Kidney epithelial cell (primary cell): ENCODE results near the gene GBP4. TPM values are rescaled to one million over a fixed set of nuclear protein-coding genes. Genes with fewer than 3 reads are reported as not detected.

Experiments used
- DNase-seq: peaks from one replicate; pipeline ENCODE4 v3.0.0-alpha.2; 2010; ENCODE audit warnings: low read depth
- H3K27me3 ChIP-seq: 2 replicates; pipeline ENCODE4 v1.6.0; 2011; ENCODE audit warnings: low read length; ENCODE audit not compliant: control insufficient read depth, insufficient read depth
- H3K36me3 ChIP-seq: 2 replicates; pipeline ENCODE4 v1.5.1; 2011; ENCODE audit warnings: low read length; ENCODE audit not compliant: control insufficient read depth, insufficient read depth
- H3K4me3 ChIP-seq: 2 replicates; pipeline ENCODE4 v1.5.1; 2011; ENCODE audit warnings: low read depth, mild to moderate bottlenecking, control low read depth, low read length
- total RNA-seq: library from RNA; depleted of rRNA; stranded (reverse); fragments of >200 nt; gene quantifications from 2 replicates; pipeline ENCODE4 v1.2.3, GENCODE V29; 2015
- TF ChIP-seq, protein P1 (sequence below): IDR thresholded peaks from 2 replicates; pipeline ENCODE4 v1.5.1; 2011; ENCODE audit warnings: mild to moderate bottlenecking, moderate library complexity, low read length, control low read depth, inconsistent platforms; ENCODE audit not compliant: insufficient read depth, poor library complexity, severe bottlenecking

The GBP4 gene
- total RNA-seq, 1 donor from 2014 or later, result 0.50 TPM

DNA sequence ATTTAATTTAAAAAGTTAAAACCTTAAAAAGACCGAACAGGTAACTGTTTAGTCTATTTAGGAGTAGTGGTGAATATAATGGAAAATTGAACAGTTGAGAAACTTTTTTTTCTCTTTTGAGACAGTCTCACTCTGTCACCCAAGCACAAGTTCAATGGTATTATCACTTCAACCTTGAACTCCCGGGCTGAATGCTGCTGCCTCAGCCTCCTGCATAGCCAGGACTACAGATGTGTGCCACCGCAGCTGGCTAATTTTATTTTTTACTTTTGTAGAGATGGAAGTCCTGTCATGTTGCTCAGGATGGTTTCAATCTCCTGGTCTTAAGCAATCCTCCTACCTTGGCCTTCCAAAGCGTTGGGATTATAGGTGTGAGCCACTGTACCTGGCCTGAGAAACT lies 56.6 kb downstream of the GBP4 start:
- H3K4me3 ChIP-seq, result no peak overlapping the region
- no peaks in the 10 kb centered on the region for H3K36me3 ChIP-seq
- no peaks in the 10 kb centered on the region for H3K27me3 ChIP-seq
- TF ChIP-seq, protein P1, sequence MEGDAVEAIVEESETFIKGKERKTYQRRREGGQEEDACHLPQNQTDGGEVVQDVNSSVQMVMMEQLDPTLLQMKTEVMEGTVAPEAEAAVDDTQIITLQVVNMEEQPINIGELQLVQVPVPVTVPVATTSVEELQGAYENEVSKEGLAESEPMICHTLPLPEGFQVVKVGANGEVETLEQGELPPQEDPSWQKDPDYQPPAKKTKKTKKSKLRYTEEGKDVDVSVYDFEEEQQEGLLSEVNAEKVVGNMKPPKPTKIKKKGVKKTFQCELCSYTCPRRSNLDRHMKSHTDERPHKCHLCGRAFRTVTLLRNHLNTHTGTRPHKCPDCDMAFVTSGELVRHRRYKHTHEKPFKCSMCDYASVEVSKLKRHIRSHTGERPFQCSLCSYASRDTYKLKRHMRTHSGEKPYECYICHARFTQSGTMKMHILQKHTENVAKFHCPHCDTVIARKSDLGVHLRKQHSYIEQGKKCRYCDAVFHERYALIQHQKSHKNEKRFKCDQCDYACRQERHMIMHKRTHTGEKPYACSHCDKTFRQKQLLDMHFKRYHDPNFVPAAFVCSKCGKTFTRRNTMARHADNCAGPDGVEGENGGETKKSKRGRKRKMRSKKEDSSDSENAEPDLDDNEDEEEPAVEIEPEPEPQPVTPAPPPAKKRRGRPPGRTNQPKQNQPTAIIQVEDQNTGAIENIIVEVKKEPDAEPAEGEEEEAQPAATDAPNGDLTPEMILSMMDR, result no peak
- no peak for DNase-seq

DNA sequence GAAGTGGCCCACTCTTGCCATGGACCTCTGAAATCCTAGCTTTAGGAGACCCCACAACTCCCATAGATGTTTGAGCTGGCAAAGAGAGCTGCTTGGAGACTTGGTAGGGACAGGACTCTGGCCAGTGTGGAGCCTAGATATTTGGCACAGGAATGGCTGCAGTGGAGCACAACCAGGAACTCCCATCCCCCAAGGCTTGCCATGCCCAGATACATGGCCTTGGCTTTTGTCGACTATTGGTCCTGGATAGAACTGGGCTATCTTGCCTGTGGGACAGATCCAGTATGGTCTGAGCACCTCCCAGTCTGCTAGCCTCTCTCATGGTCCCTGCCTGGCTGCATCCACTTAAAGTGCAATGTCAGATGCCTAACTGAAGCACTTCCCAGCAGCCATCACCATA lies 65.0 kb downstream of the GBP4 start:
- no peak for DNase-seq
- Histone ChIP-seq H3K27me3 (no peaks in the 10 kb centered on the region), H3K36me3 (no peaks in the 10 kb centered on the region), H3K4me3 (no peak overlapping the region)
- TF ChIP-seq, protein P1, result no peak

Other genes with a start within 250 kb of the GBP4 start
- gene KYAT3, start 206.3 kb downstream of the GBP4 start, total RNA-seq, result 36.4 and 43.7 TPM in 2 replicates
- gene RBMXL1, start 206.3 kb downstream of the GBP4 start, total RNA-seq, result 6.6 and 9.5 TPM in 2 replicates
- gene GBP3, start 176.1 kb downstream of the GBP4 start, total RNA-seq, result 28.5 and 39.4 TPM in 2 replicates
- 20.4 and 29.0 TPM in 2 replicates for gene GBP1, start 133.7 kb downstream of the GBP4 start, total RNA-seq
- gene GBP2, start 72.8 kb downstream of the GBP4 start, total RNA-seq, result 2.2 and 2.7 TPM in 2 replicates
- not detected in 2 replicates for gene GBP7, start 22.9 kb downstream of the GBP4 start, total RNA-seq
- 0.33 TPM in 1 of 2 replicates, not detected in the other for gene GBP5, start 73.9 kb upstream of the GBP4 start, total RNA-seq
- 0.21 and 1.1 TPM in 2 replicates for gene GBP6, start 165.1 kb upstream of the GBP4 start, total RNA-seq